K562 (cell line): Measurements from ENCODE around the gene PEX11A. TPM values are rescaled to one million over a fixed set of nuclear protein-coding genes. Genes with fewer than 3 reads are reported as not detected.

Source experiments
- ATAC-seq: fragments of 200-7000 bp; cut with Tn5 transposase; 3 replicates; pipeline ENCODE4 v1.9.1; 2020; ENCODE audit warnings: moderate library complexity
- BruUV-seq: library from RNA; stranded (reverse); fragments of 400-500 nt; replicated peaks from 2 replicates; lab custom pipeline; 2021; lab: Mats Ljungman, UMichigan
- CTCF ChIA-PET: fragments of 300-600 bp; formaldehyde crosslinking; extraction: SDS; loops from one replicate; lab custom pipeline; 2021; ENCODE audit warnings: low intra/inter-chr PET ratio; lab: Yijun Ruan, JAX
- POLR2A ChIA-PET: fragments of 300-600, 350-650 bp; sonication (Branson Sonifier 250); formaldehyde crosslinking; extraction: SDS; loops from one replicate; lab custom pipeline; 2021; ENCODE audit warnings: antibody characterized with exemption, inconsistent platforms; lab: Yijun Ruan, JAX
- DNase-seq, 4 experiments: peaks; one replicate each; pipeline versions ENCODE4 v3.0.0 to v3.0.0-alpha.2; 2011 to 2018; ENCODE audit warnings: low spot score in 3 of 4, mixed read lengths in 3 of 4; ENCODE audit errors: extremely low read depth in 1 of 4
- FAIRE-seq: peaks from 2 replicates; lab custom pipeline; 2011; peaks lifted over from hg19 to GRCh38; lab: Jason Lieb, UNC
- H2AFZ ChIP-seq: 2 replicates; pipeline ENCODE4 v1.6.0; 2011; ENCODE audit warnings: low read depth, low read length, control low read depth, inconsistent platforms
- H3K27ac ChIP-seq: fragments of 200-600 bp; 3 replicates; pipeline ENCODE4 v1.8.0; 2011; ENCODE audit warnings: low read depth, mild to moderate bottlenecking, control low read depth, inconsistent platforms, low read length, moderate library complexity, mixed read lengths; ENCODE audit errors: extremely low read depth
- H3K27me3 ChIP-seq, 2 experiments: fragments of 300-600 bp in 1 of 2; 2 replicates in 1 of 2; 3 replicates in 1 of 2; pipeline versions ENCODE4 v1.6.0 to v1.8.0; 2011; ENCODE audit warnings: inconsistent platforms in 2 of 2, low read length in 2 of 2, mild to moderate bottlenecking in 1 of 2, mixed read lengths in 1 of 2, moderate library complexity in 1 of 2; ENCODE audit not compliant: control insufficient read depth in 2 of 2, insufficient read depth in 2 of 2
- H3K36me3 ChIP-seq: fragments of 300-600 bp; 3 replicates; pipeline ENCODE4 v1.8.0; 2011; ENCODE audit warnings: mild to moderate bottlenecking, low read length, inconsistent platforms; ENCODE audit not compliant: control insufficient read depth, insufficient read depth
- H3K4me1 ChIP-seq, 2 experiments: fragments of 200-600 bp in 1 of 2; replicated peaks in 1 of 2; 2 replicates in 1 of 2; 3 replicates in 1 of 2; pipeline versions ENCODE4 v1.5.1 to v1.8.0; 2011; ENCODE audit warnings: inconsistent platforms in 2 of 2, low read length in 2 of 2, mild to moderate bottlenecking in 1 of 2, mixed read lengths in 1 of 2, moderate library complexity in 1 of 2; ENCODE audit not compliant: control insufficient read depth in 2 of 2, insufficient read depth in 2 of 2
- H3K4me2 ChIP-seq: 2 replicates; pipeline ENCODE4 v1.6.1; 2011; ENCODE audit warnings: low read length, control low read depth, inconsistent platforms, mixed read lengths; ENCODE audit not compliant: insufficient read depth
- H3K4me3 ChIP-seq: fragments of 200-600 bp; sonication (generic), shearing (Covaris generic); 2 replicates; pipeline ENCODE4 v1.5.1; 2016; ENCODE audit warnings: control low read depth, inconsistent platforms
- H3K79me2 ChIP-seq: fragments of 200-600 bp; 3 replicates; pipeline ENCODE4 v1.8.0; 2011; ENCODE audit warnings: low read length, inconsistent platforms; ENCODE audit not compliant: control insufficient read depth, insufficient read depth
- H3K9ac ChIP-seq, 2 experiments: 2 replicates each; pipeline versions ENCODE4 v1.6.0 to v1.6.1; 2011; ENCODE audit warnings: low read depth in 2 of 2, low read length in 2 of 2, control low read depth in 1 of 2, inconsistent platforms in 1 of 2, mild to moderate bottlenecking in 1 of 2, mixed read lengths in 1 of 2; ENCODE audit not compliant: insufficient read depth in 1 of 2
- H3K9me1 ChIP-seq: one replicate; pipeline ENCODE4 v1.6.0; 2011; ENCODE audit warnings: inconsistent platforms, mild to moderate bottlenecking, low read length, moderate library complexity; ENCODE audit not compliant: control insufficient read depth, insufficient read depth
- H3K9me3 ChIP-seq: replicated peaks from 2 replicates; pipeline ENCODE4 v1.5.1; 2011; ENCODE audit warnings: low read depth, low read length, inconsistent platforms; ENCODE audit not compliant: control insufficient read depth, insufficient read depth
- H4K20me1 ChIP-seq: replicated peaks from 2 replicates; pipeline ENCODE4 v1.6.1; 2011; ENCODE audit warnings: low read length, inconsistent platforms, mixed read lengths; ENCODE audit not compliant: control insufficient read depth, insufficient read depth
- CBX2 ChIP-seq: fragments of 200-600 bp; sonication (generic); IDR thresholded peaks from one replicate; pipeline ENCODE4 v1.6.1; 2012; ENCODE audit warnings: mild to moderate bottlenecking, low read length, inconsistent platforms; ENCODE audit not compliant: insufficient read depth, poor library complexity, severe bottlenecking
- FOXA1 ChIP-seq: fragments of 450-650 bp; IDR thresholded peaks from 2 replicates; pipeline ENCODE4 v1.6.1; 2016; ENCODE audit warnings: mild to moderate bottlenecking, borderline replicate concordance
- FOXK2 ChIP-seq, 2 experiments: fragments of 450-650 bp; IDR thresholded peaks in 1 of 2; conservative IDR thresholded peaks in 1 of 2; 2 replicates each; pipeline ENCODE4 v1.6.1; 2016; ENCODE audit warnings: low read depth in 2 of 2, mild to moderate bottlenecking in 1 of 2
- HDAC8 ChIP-seq: fragments of 450-650 bp; IDR thresholded peaks from 2 replicates; pipeline ENCODE4 v1.6.1; 2016; ENCODE audit warnings: mild to moderate bottlenecking, missing genetic modification characterization, moderate library complexity, missing compliant biosample characterization
- HMG20B ChIP-seq: fragments of 250-450 bp; sonication (Bioruptor Pico); IDR thresholded peaks from 2 replicates; pipeline ENCODE4 v1.5.0; 2021; ENCODE audit warnings: mild to moderate bottlenecking
- ZBTB11 ChIP-seq, 3 experiments: fragments of 200-800 bp in 1 of 3; fragments of 250-450 bp in 1 of 3; fragments of 450-650 bp in 1 of 3; sonication (Bioruptor Pico) in 1 of 3; sonication (Bioruptor generic) in 1 of 3; formaldehyde crosslinking in 1 of 3; IDR thresholded peaks; 2 replicates each; pipeline versions ENCODE4 v1.6.1 to v1.8.0; 2016 to 2022; ENCODE audit warnings: mild to moderate bottlenecking in 2 of 3, missing genetic modification characterization in 2 of 3, missing compliant biosample characterization in 1 of 3, moderate library complexity in 1 of 3
- ZNF282 ChIP-seq: sonication (generic); formaldehyde crosslinking; IDR thresholded peaks from 2 replicates; pipeline ENCODE4 v1.8.1; 2023; ENCODE audit warnings: missing genetic modification reagents
- WGBS: fragments of 100-300 bp; shearing (Covaris generic); methylation state at CpG from one replicate; pipeline ENCODE4 v1.1.6; 2016; ENCODE audit warnings: low coverage, mixed read lengths; ENCODE audit not compliant: insufficient coverage; ENCODE audit errors: missing lambda C conversion rate; 5-methylcytosine and 5-hydroxymethylcytosine counted together
- in situ Hi-C: fragments of 300-500 bp; cut with MboI; formaldehyde crosslinking; loops from 4 replicates; pipeline ENCODE4 v1.15.0; 2018; ENCODE audit warnings: inconsistent platforms, mixed read lengths
- intact Hi-C: fragments of 100-400 bp; cut with micrococcal nuclease; formaldehyde crosslinking; loops from 2 replicates; pipeline ENCODE4 v1.14.2; 2022
- polyA plus RNA-seq, 8 experiments: library from polyadenylated mRNA; depleted of rRNA in 4 of 8; stranded (reverse) in 5 of 8; unstranded in 3 of 8; fragments of >200 nt; fragmentation: Nextera tagmentation in 2 of 8; fragmentation: Illumina TruSeq in 1 of 8; extraction: Ambion mirVana in 2 of 8; extraction: Trizol in 1 of 8; gene quantifications; 2 replicates each; pipeline versions ENCODE4 v1.2.1 to v1.2.3, GENCODE V29; 2011 to 2014; ENCODE audit warnings: inconsistent platforms in 1 of 8, missing spikeins in 1 of 8
- total RNA-seq, 7 experiments: library from RNA; depleted of rRNA in 6 of 7; stranded (reverse); fragments of >200 nt in 6 of 7; fragmentation: Illumina TruSeq in 2 of 7; extraction: Trizol in 2 of 7; gene quantifications; 2 replicates each; pipeline versions ENCODE4 v1.2.1 to v1.2.3, GENCODE V29; 2011 to 2021; ENCODE audit warnings: low replicate concordance in 1 of 7
- TF ChIP-seq, protein P1 (sequence below): sonication (generic); formaldehyde crosslinking; IDR thresholded peaks from 2 replicates; pipeline ENCODE4 v1.8.1; 2023; ENCODE audit warnings: mild to moderate bottlenecking, missing genetic modification reagents

PEX11A gene
- total and polyA plus RNA-seq, 9 of the 15 experiments (the other 6 are each of a cell fraction or from before 2014, with no cell fraction given), result not detected

GRCh38 chr15:89695198-89695597 is 4.6 kb upstream of the PEX11A start:
- no peaks in the 10 kb centered on the region for H4K20me1 ChIP-seq
- DNase-seq (no peak), ATAC-seq (no peak)
- no peak overlapping the region for H3K27ac ChIP-seq
- no peak overlapping the region for H3K9ac ChIP-seq
- WGBS, result 0% methylated on average over 1 of the region's 1 CpG
- no peaks in the 10 kb centered on the region for H3K9me1 ChIP-seq
- no peaks in the 10 kb centered on the region for H3K9me3 ChIP-seq
- no peak overlapping the region for H3K4me2 ChIP-seq
- no peaks in the 10 kb centered on the region for H3K79me2 ChIP-seq
- H3K4me1 ChIP-seq, result peaks cover 0 to 7% of the 10 kb centered on the region in 2 experiments; a peak in 3 of 5 replicates
- no peaks in the 10 kb centered on the region for H3K36me3 ChIP-seq
- TF ChIP-seq ZNF282 (CRISPR knock-in tag), result no peak
- TF ChIP-seq CBX2, result peak; percentile 54
- TF ChIP-seq, all 486 proteins: peak for 1
- no TSS peak for BruUV-seq
- Histone ChIP-seq H3K4me3 (no peak overlapping the region), H2AFZ (no peak overlapping the region), H3K27me3 (peaks cover 14 to 19% of the 10 kb centered on the region in 2 experiments; a peak in 4 of 5 replicates)
- intact Hi-C loops, result no loop called here
- in situ Hi-C loops, result no loop called here
- no peak for FAIRE-seq
- ChIA-PET POLR2A (interaction anchor here (0.6 kb wide), 1 partner anchor 1744 kb away, joined by 3 read pairs; no protein-coding TSS in a partner anchor), CTCF (no interaction called here)

DNA sequence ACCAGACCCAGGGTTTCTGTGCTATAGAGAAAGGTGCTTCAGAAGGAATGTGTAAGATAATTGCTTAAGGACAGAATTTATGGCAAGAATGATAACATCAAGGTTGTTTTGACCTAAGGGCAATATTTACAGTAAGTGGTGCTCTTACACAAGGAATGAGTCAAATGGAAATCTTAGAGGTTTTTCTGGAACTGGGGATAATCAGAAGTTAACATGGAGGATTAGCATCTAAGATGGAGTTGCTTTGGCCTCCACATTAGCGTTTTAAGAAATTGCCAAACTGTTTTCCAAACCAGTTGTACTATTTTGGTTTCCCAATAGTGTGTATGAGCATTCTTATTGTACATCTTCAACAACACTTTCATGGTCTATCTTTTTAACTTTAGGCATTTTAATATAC is 3.1 kb upstream of the PEX11A start:
- intact Hi-C loops, result no loop called here
- Histone ChIP-seq H3K4me1 (peaks cover 0 to 9% of the 10 kb centered on the region in 2 experiments; a peak in 3 of 5 replicates), H3K9me3 (no peaks in the 10 kb centered on the region), H3K4me3 (no peak overlapping the region), H3K9me1 (no peaks in the 10 kb centered on the region), H3K79me2 (no peaks in the 10 kb centered on the region), H3K27me3 (peaks cover 15 to 25% of the 10 kb centered on the region in 2 experiments; a peak in 4 of 5 replicates), H3K4me2 (no peak overlapping the region), H4K20me1 (no peaks in the 10 kb centered on the region), H3K36me3 (no peaks in the 10 kb centered on the region), H3K27ac (no peak overlapping the region), H2AFZ (no peak overlapping the region), H3K9ac (no peak overlapping the region)
- in situ Hi-C loops, result no loop called here
- no peak for DNase-seq
- POLR2A ChIA-PET, result no interaction called here
- FAIRE-seq, result no peak
- 0% methylated on average over 1 of the region's 1 CpG for WGBS
- BruUV-seq, result no TSS peak
- CTCF ChIA-PET, result interaction anchor here (0.6 kb wide), 1 partner anchor 924 kb away, joined by 3 read pairs; no protein-coding TSS in a partner anchor
- no peak for ATAC-seq
- TF ChIP-seq FOXA1 (no peak), FOXK2 (conservative IDR thresholded peaks at IDR 0.05 in 1 of 2, IDR thresholded peaks at IDR 0.05 in 1 of 2; ENCODE audit: low read depth in 2 of 2) (no peak), ZBTB11 (CRISPR knock-in tag; IDR thresholded peaks at IDR 0.05) (0 out of 6 replicates have a peak, but pooled peaks of 1 of the 3 experiments have one; percentile 24), HMG20B (CRISPR knock-in tag) (no peak), HDAC8 (tag) (no peak)
- TF ChIP-seq, protein P1, sequence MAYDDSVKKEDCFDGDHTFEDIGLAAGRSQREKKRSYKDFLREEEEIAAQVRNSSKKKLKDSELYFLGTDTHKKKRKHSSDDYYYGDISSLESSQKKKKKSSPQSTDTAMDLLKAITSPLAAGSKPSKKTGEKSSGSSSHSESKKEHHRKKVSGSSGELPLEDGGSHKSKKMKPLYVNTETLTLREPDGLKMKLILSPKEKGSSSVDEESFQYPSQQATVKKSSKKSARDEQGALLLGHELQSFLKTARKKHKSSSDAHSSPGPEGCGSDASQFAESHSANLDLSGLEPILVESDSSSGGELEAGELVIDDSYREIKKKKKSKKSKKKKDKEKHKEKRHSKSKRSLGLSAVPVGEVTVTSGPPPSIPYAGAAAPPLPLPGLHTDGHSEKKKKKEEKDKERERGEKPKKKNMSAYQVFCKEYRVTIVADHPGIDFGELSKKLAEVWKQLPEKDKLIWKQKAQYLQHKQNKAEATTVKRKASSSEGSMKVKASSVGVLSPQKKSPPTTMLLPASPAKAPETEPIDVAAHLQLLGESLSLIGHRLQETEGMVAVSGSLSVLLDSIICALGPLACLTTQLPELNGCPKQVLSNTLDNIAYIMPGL (CRISPR knock-in tag), result no peak
